Measurements from ENCODE around the gene SPINDOC.
"Not testable (repeated sequence)": the region's sequence is repeated elsewhere in the genome, so short reads cannot be mapped to it uniquely, and the experiment has no call there.

The SPINDOC gene, protein sequence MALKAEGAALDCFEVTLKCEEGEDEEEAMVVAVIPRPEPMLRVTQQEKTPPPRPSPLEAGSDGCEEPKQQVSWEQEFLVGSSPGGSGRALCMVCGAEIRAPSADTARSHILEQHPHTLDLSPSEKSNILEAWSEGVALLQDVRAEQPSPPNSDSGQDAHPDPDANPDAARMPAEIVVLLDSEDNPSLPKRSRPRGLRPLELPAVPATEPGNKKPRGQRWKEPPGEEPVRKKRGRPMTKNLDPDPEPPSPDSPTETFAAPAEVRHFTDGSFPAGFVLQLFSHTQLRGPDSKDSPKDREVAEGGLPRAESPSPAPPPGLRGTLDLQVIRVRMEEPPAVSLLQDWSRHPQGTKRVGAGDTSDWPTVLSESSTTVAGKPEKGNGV

DNA sequence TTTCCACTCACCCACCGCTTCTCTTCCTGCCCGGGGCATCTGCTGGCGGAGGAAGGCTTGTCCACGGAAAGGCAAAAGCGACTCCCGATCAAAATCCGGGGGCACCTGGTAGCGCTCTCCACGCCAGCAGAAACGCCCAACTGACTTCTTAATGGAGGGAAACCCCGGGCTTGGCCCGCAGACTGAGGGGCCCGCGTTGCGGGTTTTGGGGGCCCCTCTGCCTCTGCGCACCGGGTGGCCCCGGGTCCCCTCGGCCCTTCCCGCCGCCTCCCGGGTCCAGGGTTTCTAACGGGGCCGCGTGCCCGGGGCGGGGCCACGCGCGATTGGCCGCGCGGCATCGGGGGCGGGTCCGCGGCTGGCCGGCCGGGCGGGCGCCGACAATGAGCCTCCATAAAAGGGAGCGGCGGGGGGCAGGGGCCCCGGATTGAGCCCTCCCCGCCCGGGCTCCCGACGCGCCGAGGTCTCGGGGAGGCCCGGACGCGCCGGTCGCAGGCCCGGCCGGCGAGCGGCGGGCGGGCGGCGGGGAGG is at the start of gene SPINDOC:
TSS of gene SPINDOC (plus strand) at position 422 of the 528 bp plus-strand sequence. CDS start 231 bp downstream, outside the sequence.
- DNase-seq: peak in 1 of 2 experiments; percentile 53

DNA sequence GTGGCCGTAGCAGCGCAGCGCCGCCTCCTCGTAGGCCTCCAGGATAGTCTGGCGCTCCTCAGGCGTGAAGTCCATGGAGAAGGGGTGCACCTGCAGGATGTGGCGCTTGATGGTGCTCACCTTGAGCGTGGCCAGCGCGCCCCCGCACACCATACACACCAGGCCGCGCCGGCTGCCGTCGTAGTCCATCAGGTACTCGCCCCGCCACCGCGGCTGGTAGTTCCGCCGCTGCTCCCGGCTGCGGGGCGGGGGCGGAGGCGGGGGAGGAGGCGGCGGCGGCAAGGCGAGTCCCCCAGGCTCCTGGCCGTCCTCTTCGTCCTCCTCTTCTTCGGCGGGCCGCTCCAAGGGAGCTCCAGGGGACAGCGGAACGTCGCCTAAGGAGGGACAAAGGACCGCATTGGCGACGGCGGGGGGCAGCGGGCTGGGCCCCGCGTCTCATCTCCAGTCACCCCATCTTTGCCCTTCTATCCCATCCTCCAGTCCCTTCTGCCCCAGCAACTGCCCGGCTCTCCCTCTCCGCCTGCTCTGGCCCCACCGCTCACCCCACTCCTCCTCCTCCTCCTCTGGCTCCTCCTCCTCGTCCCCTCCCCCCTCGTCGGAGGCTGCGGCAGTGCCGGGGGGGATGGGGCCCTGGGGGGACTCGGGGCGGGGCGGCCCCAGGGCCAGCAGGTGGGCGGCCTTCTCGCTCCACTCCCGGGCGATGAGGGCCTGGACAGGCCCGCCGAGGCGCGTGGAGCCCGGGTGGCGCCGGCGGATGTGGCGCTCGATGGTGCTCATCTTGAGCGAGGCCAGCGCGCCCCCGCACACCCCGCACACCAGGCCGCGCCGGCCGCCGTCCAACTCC is 49.5 kb upstream of the SPINDOC start:
- no peak for DNase-seq

DNA sequence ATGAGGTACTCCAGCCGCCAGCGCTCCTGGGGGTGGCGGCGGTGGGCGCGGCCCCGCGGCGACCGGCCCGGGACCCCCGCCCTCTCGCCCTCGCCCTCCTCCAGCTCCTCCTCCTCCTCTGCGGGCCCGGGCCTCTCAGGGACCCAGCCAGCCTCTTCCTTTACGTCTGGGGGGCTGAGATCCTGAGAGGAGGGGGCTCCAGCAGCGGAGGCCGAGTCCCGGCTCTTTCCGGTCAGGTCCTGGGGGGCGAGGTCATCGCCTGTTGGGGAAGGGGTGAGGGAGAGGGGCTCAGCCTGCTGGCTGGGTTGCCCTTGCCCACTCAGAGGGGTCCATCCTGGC is 48.9 kb upstream of the SPINDOC start:
- DNase-seq: no peak

DNA sequence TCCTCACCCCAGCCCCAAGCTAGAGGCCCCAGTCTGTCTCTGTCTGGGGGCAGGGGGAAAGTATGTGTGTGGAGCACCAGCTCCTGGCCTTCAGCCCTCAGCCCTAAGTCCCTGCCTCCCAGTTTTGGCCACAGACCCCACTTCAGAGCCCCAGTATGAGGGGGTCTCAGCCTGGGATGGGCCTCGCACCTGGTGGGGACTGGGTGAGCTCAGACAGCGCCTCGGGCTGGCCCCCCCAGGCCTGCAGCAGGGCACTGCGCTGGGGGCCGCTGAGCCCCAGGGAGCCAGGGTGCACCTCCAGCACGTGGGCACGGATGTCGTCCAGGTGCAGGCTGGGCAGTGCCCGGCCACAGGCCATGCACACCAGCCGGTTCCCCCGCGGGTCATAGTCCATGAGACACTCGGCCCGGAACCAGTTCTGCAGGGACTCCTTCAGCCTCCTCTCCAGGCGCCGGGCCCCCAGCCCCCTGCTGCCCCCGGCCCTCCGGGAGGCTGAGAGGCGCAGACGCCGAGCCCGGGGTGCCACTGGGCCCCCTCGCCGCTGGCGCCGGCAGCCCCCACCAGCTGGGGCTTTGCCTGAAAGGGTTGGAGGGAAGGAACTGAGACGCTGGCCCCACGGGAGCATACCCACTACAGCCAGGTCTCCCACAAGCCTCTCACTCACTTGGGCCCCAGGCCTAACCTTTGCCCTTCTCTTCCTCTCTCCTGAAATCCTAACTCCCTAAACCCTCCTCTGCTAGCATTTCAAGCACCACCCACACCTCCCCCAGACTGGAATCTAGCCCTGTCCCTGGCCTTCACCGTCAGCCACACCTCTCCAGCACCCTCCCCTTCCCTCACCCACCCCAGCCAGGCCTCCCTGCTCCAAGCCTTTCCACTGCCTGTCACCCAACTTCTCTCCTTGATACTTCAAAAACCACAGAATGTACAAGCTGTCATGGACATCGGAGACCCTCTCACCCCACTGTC is 48.3 kb upstream of the SPINDOC start:
- DNase-seq: no peak

DNA sequence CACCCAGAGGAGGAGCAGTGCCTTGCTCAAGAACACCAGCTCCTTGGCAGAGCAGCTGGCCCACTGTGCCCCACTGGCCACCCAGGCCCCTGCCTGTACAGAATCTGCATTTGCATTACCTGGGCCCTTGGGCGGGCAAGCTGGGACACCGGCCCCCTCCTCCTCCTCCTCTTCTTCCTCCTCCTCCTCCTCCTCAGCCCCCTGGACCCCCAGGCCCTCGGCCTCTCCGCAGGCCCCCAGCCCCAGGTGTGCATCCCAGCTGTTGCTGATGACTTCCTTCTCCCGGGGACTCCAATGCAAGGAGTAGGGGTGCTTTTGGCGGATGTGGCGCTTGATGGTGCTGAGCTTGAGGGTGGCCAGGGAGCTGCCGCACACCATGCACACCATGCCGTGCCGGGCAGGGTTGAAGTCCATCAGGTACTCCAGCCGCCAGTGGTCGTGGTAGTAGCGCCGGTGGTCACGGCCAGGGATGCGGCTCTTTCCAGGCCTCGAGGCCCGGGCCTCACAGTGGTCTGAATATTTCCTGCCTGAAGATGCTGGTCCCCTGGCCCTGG is 47.5 kb upstream of the SPINDOC start:
- DNase-seq: no peak

DNA sequence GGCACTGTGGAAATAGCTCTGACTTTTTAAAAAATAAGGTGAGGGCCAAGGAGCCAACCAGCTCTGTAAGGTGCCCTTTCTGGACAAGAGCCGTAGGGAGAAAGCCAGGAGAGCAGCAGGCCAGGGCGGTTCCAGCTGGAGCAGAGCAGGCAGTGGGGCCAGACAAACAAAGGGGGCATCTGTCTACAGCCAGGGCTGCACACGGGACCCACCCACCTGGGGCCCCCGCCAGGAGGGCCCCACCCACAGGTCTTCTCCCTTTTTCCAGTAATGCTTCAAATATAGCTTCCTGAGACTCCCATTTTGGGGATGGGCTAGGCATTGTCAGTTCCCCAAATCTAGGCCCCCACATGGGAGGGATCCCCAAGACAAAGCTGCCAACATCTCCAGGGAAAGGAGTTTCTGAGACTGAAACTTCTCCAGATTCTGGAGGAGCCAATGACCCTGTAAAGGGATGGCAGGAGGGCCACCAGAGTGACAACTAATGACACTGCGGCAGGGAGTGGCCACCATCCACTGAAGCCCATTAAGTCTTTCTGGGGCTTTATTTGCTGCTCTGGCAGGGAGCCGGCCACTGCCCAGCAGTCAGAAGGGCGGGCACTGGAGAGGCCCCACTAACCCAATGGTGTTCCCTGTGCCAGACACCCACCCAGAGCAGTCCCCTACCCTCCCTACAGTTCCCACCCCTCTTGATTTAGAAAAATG is 46.6 kb upstream of the SPINDOC start:
- no peak for DNase-seq

DNA sequence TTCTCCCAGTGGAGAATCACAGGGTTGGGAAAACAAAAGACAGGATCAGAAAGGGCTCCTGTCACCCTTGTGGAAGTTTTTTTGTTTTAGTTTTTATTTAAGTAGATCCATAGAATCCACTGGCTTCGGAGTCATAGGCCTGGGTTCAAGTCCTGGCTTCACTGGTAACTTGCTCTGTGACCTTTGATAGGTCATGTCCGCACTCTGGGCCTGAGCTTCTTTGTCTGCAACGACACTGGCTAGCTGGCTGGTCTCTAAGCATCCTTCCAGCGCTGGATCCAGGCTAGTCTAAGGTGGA is 46.0 kb upstream of the SPINDOC start:
- DNase-seq: no peak

DNA sequence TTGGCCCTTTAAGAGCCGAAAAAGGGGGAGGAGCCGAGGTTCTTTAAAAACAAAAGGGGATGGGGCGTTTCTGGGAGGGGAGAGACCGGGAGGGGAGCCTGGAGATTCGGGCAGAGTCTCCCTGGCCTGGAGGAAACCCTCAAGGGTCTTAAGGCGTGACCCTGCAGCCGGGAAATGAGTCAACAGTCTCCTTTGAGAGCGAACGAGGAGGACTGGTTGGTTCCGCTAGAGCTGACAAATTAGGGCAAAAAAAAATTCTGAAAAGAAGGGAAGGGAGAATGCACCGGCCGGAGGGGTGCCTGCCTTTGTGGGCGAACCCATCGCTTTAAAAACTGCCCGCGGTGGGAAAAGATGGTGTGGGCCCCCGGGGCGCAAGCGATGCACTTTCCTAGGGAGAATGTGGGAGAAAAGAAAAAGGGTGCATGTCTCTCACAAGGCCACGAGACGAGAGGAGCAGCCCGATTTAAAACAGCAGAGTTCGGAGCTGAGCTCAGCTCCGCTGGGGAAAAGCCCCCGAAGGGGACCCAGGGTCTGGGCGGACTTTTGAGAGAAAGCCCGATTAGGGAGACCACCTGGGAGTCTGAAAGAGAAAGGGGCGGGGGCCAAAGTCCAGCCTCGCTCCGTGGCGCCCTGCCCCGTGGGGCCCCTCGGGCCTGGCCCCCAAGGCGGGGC is 45.6 kb upstream of the SPINDOC start:
- peak; percentile 41 to 62 for DNase-seq

DNA sequence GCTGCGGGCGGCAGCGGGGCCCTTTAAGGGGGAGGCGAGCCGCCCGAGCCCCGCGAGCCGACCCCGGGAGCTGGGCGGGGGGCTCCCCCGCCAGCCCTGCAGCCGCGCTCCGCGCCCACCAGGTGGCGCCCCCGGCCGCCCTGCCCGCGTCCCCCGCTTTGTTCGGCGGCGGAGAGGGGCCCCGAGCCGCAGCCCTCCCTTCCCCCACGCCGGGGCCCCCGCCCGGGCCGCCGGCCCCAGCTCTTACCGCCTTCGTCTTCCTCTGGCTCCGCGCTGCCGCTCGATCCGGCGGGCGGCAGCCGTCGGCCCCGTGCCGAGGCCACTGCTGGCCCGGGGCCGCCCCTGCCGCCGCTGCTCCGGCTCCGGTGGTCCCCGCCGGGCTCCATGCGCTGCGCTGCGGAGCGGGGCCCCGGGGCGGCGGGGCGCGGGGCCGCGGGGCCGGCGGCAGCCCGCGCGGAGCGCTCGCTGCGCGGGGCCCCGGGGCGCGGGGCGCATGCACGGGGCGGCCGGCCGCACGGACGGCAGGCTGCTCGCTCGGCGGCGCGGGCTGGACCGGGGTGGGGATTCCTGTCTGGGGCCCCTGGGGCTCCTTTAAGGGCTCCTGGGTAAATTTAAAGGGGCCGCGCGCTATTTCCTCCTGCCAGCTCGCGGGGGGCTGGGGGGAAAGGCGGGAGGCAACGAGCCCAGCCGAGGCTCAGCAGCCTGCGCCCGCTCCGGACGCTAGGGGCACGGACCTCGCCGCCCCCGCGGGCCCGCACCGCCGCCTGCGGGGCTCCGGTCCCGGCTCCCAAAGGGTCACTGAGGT is 44.8 kb upstream of the SPINDOC start, which contains the start of gene ZFTA:
TSS of gene ZFTA (minus strand) at position 539 of the 805 bp plus-strand sequence. CDS start at position 386, 153 bp downstream.
- no peak for DNase-seq

DNA sequence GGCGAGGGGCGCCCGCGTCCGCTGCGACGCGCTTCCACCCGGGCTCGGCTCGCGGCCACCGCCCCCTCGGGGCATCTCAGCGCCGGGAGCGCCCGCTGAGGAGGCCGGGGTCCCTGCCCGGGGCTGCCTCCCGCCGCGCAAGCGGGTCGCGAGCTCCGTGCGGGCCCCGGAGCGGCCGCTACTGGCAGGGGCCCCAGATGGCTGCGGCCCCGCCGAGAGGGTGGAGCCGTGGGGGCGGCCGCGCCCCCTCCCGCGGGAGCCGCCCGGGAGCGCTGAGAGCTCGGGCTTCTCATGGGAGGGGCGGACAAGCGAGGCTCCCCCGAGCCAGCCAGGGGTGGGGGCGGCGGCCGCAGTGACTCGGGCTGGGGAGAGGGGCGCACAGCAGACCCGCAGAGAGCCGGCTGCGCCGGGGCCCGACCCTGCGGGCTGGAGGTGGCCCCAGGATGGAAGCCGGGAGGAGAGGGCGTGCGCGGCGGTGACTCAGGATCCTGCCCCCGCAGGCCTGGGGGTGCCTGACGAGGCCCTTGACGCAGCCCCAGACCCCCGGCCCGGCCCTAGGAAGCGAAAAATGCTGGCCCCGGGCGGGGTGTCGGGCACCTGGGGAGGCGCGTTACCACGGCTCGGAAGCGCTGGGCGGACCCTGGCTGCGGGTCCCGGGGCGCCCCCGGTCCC is 44.1 kb upstream of the SPINDOC start:
- DNase-seq: no peak

DNA sequence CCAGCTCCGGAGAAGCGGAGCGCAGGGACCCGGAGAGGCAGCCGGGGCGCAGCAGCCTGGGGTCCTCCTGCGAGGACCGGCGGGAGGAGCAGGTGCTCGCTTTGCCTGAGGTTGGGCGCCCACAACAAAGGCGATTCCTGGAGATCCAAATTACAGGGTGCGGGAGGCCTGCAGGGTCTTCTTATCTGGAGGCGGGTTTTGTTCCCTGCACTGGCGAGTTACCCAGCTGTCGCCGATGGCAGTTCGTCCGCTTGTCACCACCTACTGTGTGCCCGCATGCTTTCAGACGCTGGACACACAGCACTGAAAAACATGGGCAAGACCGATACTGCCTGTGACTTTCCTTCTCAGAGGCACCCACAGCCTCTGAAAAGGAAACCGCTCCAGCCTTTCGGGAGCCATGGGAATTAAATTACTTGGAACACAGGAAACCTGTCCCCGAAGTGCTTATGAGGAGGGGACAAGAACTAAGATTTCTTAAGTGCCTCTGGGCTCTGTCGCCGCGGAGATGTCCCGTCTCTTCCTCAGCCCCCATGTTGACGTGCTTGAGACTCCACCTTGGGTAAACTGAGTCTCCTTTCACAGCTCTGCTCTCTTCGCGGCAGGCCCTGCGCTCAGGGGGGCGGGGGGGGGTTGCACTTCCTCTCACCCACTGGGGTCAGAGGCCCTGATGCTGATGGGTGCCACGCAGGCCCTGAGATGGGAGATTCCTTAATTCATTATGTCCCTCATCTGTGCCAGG is 43.4 kb upstream of the SPINDOC start:
- DNase-seq: peak in 1 of 2 experiments; percentile 23

DNA sequence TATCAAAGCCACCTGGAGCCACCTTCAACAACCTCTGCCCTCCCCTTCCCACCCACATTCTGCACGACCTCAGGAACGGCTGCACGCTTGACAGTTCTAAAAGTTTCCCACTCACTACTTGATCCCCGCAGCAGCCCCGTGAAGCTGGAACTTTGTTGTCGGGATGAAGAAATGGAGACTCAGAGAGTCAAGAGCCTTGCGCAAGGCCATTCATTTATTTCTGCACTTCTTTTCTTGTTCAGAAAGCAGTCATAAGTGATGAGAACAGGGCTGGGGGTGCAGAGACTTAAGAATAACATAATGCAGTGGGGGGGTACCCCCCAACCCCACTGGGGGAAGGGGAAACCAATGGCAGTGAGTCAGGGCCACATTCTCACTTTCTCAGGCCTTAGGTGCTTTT is 42.5 kb upstream of the SPINDOC start:
- no peak for DNase-seq

DNA sequence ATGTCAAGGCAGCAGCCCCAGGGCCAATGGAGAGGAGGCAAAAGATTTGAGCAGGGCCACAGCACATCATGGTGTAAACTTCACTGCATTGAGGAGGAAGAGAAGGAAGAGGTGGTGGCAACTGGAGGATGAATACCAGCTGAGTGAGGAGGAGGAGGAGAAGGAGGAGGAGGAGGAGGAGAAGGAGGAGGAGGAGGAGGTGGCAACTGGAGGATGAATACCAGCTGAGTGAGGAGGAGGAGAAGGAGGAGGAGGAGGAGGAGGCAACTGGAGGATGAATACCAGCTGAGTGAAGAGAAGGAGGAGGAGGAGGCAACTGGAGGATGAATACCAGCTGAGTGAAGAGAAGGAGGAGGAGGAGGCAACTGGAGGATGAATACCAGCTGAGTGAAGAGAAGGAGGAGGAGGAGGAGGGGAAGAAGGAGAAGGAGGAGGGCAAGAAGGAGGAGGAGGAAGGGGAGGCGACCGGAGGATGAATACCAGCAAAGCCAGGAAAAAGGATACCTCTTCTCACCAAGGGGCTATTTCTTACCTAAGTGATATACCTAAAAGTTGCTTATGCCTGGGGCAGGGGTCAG is 41.4 kb upstream of the SPINDOC start:
- DNase-seq: not testable (repeated sequence)

DNA sequence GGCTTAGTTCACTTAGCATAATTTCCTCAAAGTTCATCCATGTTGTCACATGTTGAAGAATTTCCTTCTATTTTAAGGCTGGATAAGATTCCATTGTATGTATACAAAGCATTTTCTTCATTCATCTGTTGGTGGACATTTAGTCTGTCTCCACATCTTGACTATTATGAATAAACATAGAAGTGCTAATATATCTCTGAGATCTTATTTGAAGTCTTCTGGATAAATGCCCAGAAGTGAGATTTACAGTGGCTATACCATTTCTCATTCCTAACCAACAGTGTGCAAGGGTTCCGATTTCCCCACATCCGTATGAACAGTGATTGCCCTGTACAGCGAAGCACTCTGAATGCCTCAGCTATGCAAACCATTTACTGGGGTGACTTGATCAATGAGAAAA is 38.1 kb upstream of the SPINDOC start:
- DNase-seq: no peak

DNA sequence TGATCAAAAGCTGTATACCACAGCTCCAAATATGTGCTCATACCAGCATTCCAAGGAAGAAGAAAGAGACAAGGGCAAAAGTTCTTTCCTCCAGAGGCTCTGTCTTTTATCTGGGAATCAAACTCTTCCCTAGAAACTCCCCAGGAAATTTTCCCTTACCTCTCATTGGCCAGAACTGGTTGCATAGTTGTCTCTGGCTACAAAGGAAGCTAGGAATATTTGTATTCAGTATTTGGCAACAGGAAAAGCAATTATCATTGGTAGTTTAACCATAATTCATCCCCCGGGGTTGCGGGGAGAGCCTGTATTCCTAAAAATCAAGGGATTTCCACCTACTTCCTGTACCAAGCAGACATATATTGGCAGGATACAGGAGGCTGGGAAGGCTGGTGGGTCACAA is 34.2 kb upstream of the SPINDOC start:
- DNase-seq: no peak

DNA sequence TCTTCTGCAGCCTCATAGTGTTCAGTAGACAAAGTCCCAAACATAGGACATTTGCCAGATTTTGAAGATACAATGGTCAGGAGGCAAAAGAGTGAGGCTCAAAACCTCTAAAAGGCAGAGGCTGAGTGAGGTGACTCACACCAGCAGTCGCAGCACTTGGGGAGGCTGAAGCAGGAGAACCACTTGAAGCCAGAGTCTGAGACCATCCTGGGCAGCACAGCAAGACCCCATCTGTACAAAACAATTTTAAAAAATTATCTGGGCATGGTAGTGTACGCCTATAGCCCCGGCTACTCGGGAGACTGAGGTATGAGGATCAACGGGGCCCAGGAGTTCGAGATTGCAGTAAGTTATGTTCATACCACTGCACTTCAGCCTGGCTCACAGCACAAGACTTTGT is 30.5 kb upstream of the SPINDOC start:
- no peak for DNase-seq

DNA sequence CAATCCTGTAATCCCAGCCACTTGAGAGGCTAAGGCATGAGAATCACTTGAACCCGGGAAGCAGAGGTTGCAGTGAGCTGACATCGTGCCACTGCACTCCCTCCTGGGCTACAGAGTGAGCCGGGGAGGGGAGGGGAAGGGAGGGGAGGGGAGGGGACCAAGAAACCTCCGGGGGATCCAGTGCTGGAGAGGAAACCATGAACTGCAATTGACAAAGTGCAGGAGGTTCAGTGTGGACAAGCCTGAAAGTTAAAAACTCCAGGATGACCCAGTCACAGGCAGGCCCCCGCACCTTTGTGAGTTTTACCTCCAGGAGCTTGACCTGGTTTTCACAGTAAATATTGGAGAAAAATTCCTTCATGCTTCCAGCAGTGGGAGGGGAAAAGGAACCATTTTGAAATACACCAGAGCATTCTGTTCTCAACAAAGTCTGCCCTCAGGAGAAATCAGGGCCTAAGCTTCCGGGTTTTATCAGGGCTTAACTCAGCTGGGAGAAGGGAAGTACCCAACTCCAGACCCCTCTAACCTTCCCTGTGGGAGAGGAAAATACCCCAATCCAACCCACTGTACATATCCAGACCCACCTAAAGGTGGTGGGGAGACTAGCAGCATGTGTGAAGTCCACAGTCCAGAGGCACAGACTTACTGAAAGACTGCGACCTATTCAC is 29.2 kb upstream of the SPINDOC start:
- no peak for DNase-seq

DNA sequence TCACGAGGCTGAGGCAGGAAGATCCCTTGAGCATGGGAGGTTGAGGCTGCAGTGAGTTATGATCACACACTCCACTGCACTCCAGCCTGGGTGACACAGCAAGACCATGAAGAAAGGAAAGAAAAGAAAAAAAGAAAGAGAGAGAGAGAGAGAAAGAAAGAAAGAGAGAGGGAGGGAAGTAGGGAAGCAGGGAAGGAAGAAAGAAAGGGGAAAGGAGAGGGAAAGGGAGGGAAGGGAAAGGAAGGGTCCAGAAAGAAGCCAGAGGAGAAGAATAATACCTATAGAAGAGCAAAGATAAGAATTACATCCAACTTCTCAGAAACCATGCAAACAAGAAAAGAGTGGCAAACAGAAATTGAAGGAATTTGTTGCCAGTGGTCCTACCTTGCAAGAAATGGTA is 27.4 kb upstream of the SPINDOC start:
- no peak for DNase-seq
